ENCODE results near the gene BRICD5.

The BRICD5 gene

DNA sequence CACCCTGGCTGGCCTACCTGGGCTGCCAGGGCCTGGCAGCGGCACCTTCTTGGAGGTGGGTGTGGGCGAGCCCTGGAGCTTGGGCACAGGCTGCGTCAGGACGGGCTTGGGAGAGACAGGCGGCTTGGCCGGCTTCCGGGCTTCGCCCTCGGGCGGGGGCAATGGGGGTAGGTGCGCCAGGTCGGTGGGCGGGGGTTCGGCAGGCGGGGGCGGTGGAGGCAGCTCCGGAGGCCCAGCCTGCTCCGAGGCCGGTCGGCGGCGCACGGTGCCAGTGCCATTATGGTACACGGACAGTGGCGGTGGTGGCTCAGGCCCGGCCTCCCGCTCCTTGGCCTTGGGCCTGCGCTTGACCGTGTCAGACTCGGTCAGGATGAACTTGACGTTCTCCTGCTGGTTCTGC, 31.1 kb downstream of the BRICD5 start:
- CTCF ChIA-PET: interaction anchor here (0.5 kb wide), 1 partner anchor 280 kb away, joined by 4 read pairs; the partner anchor contains the start of gene TEDC2
- POLR2A ChIA-PET: no interaction called here
- TF ChIP-seq HOXD13 (CRISPR knock-in tag; IDR thresholded peaks at IDR 0.05; ENCODE audit: borderline replicate concordance) (no peak), ZNF10 (tag by site-specific recombination; IDR thresholded peaks at IDR 0.05) (no peak), ZNF596 (tag by site-specific recombination; IDR thresholded peaks at IDR 0.05) (no peak), ZNF561 (tag by site-specific recombination; IDR thresholded peaks at IDR 0.05; ENCODE audit: borderline replicate concordance) (no peak), WT1 (tag by site-specific recombination; IDR thresholded peaks at IDR 0.05) (no peak), ZNF184 (tag by site-specific recombination; IDR thresholded peaks at IDR 0.05) (no peak), TRIM28 (IDR thresholded peaks at IDR 0.05; ENCODE audit: borderline replicate concordance, low read length) (no peak), ZNF354C (tag by site-specific recombination; IDR thresholded peaks at IDR 0.05; ENCODE audit: borderline replicate concordance, low read depth) (no peak), ZNF335 (tag by site-specific recombination; conservative IDR thresholded peaks at IDR 0.05) (no peak)
- TF ChIP-seq, protein P1, sequence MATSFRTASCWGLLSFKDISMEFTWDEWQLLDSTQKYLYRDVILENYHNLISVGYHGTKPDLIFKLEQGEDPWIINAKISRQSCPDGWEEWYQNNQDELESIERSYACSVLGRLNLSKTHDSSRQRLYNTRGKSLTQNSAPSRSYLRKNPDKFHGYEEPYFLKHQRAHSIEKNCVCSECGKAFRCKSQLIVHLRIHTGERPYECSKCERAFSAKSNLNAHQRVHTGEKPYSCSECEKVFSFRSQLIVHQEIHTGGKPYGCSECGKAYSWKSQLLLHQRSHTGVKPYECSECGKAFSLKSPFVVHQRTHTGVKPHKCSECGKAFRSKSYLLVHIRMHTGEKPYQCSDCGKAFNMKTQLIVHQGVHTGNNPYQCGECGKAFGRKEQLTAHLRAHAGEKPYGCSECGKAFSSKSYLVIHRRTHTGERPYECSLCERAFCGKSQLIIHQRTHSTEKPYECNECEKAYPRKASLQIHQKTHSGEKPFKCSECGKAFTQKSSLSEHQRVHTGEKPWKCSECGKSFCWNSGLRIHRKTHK (tag by site-specific recombination; IDR thresholded peaks at IDR 0.05): no peak
- TF ChIP-seq, protein P2, sequence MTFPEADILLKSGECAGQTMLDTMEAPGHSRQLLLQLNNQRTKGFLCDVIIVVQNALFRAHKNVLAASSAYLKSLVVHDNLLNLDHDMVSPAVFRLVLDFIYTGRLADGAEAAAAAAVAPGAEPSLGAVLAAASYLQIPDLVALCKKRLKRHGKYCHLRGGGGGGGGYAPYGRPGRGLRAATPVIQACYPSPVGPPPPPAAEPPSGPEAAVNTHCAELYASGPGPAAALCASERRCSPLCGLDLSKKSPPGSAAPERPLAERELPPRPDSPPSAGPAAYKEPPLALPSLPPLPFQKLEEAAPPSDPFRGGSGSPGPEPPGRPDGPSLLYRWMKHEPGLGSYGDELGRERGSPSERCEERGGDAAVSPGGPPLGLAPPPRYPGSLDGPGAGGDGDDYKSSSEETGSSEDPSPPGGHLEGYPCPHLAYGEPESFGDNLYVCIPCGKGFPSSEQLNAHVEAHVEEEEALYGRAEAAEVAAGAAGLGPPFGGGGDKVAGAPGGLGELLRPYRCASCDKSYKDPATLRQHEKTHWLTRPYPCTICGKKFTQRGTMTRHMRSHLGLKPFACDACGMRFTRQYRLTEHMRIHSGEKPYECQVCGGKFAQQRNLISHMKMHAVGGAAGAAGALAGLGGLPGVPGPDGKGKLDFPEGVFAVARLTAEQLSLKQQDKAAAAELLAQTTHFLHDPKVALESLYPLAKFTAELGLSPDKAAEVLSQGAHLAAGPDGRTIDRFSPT (tag by site-specific recombination; IDR thresholded peaks at IDR 0.05): no peak
- TF ChIP-seq, protein P3, sequence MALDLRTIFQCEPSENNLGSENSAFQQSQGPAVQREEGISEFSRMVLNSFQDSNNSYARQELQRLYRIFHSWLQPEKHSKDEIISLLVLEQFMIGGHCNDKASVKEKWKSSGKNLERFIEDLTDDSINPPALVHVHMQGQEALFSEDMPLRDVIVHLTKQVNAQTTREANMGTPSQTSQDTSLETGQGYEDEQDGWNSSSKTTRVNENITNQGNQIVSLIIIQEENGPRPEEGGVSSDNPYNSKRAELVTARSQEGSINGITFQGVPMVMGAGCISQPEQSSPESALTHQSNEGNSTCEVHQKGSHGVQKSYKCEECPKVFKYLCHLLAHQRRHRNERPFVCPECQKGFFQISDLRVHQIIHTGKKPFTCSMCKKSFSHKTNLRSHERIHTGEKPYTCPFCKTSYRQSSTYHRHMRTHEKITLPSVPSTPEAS (tag by site-specific recombination; IDR thresholded peaks at IDR 0.05): no peak
- TF ChIP-seq, protein P4, sequence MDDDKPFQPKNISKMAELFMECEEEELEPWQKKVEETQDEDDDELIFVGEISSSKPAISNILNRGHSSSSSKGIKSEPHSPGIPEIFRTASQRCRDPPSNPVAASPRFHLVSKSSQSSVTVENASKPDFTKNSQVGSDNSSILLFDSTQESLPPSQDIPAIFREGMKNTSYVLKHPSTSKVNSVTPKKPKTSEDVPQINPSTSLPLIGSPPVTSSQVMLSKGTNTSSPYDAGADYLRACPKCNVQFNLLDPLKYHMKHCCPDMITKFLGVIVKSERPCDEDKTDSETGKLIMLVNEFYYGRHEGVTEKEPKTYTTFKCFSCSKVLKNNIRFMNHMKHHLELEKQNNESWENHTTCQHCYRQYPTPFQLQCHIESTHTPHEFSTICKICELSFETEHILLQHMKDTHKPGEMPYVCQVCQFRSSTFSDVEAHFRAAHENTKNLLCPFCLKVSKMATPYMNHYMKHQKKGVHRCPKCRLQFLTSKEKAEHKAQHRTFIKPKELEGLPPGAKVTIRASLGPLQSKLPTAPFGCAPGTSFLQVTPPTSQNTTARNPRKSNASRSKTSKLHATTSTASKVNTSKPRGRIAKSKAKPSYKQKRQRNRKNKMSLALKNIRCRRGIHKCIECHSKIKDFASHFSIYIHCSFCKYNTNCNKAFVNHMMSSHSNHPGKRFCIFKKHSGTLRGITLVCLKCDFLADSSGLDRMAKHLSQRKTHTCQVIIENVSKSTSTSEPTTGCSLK (tag by site-specific recombination; IDR thresholded peaks at IDR 0.05): no peak
- TF ChIP-seq, protein P5, sequence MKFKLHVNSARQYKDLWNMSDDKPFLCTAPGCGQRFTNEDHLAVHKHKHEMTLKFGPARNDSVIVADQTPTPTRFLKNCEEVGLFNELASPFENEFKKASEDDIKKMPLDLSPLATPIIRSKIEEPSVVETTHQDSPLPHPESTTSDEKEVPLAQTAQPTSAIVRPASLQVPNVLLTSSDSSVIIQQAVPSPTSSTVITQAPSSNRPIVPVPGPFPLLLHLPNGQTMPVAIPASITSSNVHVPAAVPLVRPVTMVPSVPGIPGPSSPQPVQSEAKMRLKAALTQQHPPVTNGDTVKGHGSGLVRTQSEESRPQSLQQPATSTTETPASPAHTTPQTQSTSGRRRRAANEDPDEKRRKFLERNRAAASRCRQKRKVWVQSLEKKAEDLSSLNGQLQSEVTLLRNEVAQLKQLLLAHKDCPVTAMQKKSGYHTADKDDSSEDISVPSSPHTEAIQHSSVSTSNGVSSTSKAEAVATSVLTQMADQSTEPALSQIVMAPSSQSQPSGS (tag by site-specific recombination; IDR thresholded peaks at IDR 0.05; ENCODE audit: low read depth): no peak
- TF ChIP-seq, protein P6, sequence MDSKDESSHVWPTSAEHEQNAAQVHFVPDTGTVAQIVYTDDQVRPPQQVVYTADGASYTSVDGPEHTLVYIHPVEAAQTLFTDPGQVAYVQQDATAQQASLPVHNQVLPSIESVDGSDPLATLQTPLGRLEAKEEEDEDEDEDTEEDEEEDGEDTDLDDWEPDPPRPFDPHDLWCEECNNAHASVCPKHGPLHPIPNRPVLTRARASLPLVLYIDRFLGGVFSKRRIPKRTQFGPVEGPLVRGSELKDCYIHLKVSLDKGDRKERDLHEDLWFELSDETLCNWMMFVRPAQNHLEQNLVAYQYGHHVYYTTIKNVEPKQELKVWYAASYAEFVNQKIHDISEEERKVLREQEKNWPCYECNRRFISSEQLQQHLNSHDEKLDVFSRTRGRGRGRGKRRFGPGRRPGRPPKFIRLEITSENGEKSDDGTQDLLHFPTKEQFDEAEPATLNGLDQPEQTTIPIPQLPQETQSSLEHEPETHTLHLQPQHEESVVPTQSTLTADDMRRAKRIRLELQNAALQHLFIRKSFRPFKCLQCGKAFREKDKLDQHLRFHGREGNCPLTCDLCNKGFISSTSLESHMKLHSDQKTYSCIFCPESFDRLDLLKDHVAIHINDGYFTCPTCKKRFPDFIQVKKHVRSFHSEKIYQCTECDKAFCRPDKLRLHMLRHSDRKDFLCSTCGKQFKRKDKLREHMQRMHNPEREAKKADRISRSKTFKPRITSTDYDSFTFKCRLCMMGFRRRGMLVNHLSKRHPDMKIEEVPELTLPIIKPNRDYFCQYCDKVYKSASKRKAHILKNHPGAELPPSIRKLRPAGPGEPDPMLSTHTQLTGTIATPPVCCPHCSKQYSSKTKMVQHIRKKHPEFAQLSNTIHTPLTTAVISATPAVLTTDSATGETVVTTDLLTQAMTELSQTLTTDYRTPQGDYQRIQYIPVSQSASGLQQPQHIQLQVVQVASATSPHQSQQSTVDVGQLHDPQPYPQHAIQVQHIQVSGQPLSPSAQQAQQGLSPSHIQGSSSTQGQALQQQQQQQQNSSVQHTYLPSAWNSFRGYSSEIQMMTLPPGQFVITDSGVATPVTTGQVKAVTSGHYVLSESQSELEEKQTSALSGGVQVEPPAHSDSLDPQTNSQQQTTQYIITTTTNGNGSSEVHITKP (tag by site-specific recombination; IDR thresholded peaks at IDR 0.05): no peak
- TF ChIP-seq, protein P7, sequence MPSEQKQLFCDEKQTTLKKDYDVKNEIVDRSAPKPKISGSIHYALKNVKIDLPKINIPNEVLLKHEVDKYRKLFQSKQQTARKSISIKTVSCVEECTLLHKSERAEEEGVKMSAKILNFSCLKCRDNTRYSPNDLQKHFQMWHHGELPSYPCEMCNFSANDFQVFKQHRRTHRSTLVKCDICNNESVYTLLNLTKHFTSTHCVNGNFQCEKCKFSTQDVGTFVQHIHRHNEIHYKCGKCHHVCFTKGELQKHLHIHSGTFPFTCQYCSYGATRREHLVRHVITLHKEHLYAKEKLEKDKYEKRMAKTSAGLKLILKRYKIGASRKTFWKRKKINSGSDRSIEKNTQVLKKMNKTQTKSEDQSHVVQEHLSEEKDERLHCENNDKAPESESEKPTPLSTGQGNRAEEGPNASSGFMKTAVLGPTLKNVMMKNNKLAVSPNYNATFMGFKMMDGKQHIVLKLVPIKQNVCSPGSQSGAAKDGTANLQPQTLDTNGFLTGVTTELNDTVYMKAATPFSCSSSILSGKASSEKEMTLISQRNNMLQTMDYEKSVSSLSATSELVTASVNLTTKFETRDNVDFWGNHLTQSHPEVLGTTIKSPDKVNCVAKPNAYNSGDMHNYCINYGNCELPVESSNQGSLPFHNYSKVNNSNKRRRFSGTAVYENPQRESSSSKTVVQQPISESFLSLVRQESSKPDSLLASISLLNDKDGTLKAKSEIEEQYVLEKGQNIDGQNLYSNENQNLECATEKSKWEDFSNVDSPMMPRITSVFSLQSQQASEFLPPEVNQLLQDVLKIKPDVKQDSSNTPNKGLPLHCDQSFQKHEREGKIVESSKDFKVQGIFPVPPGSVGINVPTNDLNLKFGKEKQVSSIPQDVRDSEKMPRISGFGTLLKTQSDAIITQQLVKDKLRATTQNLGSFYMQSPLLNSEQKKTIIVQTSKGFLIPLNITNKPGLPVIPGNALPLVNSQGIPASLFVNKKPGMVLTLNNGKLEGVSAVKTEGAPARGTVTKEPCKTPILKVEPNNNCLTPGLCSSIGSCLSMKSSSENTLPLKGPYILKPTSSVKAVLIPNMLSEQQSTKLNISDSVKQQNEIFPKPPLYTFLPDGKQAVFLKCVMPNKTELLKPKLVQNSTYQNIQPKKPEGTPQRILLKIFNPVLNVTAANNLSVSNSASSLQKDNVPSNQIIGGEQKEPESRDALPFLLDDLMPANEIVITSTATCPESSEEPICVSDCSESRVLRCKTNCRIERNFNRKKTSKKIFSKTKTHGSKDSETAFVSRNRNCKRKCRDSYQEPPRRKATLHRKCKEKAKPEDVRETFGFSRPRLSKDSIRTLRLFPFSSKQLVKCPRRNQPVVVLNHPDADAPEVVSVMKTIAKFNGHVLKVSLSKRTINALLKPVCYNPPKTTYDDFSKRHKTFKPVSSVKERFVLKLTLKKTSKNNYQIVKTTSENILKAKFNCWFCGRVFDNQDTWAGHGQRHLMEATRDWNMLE (tag by site-specific recombination; conservative IDR thresholded peaks at IDR 0.05; ENCODE audit: low read depth): no peak
- TF ChIP-seq, protein P8, sequence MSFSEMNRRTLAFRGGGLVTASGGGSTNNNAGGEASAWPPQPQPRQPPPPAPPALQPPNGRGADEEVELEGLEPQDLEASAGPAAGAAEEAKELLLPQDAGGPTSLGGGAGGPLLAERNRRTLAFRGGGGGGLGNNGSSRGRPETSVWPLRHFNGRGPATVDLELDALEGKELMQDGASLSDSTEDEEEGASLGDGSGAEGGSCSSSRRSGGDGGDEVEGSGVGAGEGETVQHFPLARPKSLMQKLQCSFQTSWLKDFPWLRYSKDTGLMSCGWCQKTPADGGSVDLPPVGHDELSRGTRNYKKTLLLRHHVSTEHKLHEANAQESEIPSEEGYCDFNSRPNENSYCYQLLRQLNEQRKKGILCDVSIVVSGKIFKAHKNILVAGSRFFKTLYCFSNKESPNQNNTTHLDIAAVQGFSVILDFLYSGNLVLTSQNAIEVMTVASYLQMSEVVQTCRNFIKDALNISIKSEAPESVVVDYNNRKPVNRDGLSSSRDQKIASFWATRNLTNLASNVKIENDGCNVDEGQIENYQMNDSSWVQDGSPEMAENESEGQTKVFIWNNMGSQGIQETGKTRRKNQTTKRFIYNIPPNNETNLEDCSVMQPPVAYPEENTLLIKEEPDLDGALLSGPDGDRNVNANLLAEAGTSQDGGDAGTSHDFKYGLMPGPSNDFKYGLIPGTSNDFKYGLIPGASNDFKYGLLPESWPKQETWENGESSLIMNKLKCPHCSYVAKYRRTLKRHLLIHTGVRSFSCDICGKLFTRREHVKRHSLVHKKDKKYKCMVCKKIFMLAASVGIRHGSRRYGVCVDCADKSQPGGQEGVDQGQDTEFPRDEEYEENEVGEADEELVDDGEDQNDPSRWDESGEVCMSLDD (tag by site-specific recombination; IDR thresholded peaks at IDR 0.05): no peak

More for the DNA sequence above, 31.1 kb downstream of the BRICD5 start:
- Histone ChIP-seq H3K4me1 (ENCODE audit: control insufficient read depth, insufficient read depth, low read length) (no peaks in the 10 kb centered on the region), H3K36me3 (ENCODE audit: control insufficient read depth in 2 of 2, insufficient read depth in 1 of 2, low read length in 2 of 2) (peaks cover 0 to 47% of the 10 kb centered on the region in 2 experiments; a peak in 1 of 3 replicates), H3K27ac (ENCODE audit: extremely low read depth, low read depth, low read length) (no peak overlapping the region), H3K9me3 (ENCODE audit: control insufficient read depth, insufficient read depth, low read depth, low read length) (no peaks in the 10 kb centered on the region), H3K4me3 (ENCODE audit: low read depth, low read length) (no peak overlapping the region)
